ENCODE data around the gene ADD3.

- TF ChIP-seq CTCF (IDR thresholded peaks at IDR 0.05; ENCODE audit: borderline replicate concordance, extremely low read depth, low read length, poor library complexity, severe bottlenecking) (no peak), EZH2 (IDR thresholded peaks at IDR 0.05; ENCODE audit: borderline replicate concordance, low read depth, low read length, severe bottlenecking) (no peak)
Observed at GRCh38 chr10:110151467-110151866, 143.7 kb downstream of the ADD3 start.

Data from DND-41 (cell line).